GM18867 (cell line): Measurements from ENCODE around the gene MTX3.

Experiments used
- ATAC-seq: cut with Tn5 transposase; IDR thresholded peaks from one replicate; pipeline ENCODE4 v1.9.1; 2021; ENCODE audit warnings: mild to moderate bottlenecking, moderate library complexity; ENCODE audit not compliant: unreplicated experiment

The MTX3 gene

DNA sequence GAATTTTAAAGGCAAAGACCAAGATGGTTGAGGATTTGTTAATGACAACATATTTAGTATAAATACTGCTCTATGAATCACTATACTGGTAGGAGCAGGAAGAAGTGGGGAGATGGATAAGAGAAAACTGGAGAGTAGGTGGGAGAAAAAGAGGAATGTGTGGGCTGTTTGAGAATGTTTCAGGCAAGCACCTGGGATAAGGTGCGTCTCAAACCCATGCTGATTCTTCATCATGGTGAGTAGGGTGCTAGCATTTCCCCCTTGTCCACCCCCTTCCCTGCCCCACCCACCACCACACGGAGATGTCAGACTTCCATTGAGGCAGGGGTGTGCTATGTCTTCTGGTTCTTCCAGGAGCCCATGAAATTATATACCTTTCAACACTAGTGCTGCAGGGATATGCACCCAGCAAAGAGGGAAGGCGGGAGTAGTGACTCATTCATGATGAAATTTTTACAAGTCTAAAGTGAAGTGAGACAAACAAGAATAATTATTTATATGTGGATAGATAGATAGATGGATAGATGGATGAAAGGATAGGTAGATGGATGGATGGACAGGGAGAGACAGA lies 54.3 kb downstream of the MTX3 start:
- no peak for ATAC-seq

DNA sequence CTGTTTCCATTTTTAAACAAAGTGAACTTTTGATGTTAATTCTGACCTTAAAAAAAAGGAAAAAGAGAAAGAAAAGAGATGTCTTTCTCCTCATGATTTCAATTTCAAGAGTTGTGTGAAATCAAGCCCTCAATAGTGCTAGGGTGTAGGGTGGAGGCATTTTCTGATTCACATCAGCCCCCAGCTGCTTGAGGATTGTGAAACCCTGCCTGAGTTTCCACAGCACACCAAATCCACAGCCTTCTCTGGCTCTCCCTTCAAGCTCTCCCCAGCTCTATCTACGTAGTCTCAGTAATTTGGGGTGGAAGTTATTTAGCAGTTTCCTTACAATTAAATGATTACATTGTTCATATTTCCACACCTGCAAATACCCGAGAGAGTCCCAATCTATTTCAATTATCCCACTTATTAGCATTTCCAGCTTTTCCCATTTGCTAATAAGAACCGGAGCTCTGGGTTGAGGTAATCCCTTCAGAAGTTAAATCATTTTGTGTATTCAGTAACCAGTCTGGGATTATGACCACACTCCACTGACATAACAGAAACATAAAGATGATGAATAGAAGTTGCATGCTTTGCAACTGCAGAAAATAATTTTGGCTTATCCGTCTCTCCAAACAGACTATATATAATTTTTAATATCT lies 54.9 kb downstream of the MTX3 start:
- no peak for ATAC-seq

DNA sequence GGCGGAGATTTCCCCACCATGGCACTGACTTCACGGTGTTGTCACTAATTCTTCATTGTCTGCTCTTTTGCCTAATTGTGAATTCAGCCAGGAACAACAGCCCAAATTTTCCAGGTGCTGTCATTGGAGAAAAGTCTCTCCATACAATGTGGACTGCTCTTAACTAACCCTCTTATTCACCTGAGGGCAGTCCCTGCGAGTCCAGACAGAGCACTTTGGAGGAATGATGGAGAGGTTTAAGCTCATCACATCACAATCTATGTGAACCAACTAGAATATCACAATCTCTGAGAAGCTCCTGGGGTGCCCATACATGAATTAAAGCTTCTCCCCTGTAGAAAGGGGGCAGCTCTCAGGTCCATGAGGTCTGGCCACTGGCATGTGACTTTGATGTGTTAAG lies 56.4 kb downstream of the MTX3 start:
- no peak for ATAC-seq

DNA sequence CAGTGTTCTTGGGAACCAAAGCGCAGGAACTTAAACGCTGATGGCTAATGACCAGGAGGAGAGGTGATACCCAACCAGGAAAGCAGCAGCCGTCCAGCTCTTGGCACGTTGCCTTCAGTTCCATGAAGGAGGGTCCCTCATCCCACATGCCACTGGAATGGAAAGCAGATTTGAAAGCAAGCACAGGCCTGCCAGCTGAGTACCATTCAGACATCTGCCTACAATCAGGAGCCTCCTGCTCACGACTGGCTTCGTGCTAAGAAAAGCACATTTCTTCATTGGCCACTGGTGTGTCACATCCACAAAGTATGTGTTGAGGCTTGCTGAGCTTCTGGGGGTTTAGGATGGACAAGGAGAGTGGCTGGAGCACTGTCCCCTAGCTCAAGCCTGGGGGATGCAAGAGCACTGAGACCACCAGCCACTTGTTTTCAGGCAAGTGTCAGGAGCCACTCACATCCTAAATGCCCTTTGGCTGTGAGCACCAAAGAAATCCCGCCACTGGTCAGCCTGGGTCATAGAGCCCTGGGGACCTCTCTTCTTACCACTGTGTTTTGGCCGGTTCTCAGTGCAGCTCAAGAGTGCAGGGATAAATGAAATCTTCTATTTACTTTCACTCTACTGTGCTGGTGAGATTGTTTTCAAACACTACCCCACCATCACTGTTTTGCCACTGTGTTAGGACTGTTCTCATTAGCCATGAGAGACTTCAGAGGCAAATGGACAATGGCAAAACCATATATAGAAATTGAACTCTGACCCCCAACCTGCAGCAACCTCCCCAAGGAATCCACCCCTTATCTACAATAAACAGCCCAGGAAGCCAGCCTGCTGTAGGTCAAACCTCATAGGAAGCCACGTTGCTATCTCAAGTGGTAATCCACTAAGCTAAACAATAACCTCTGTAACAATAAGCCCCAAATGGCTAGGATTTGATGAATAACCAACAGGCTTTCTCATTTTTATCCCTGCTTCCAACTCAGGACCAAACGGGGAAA lies 58.3 kb downstream of the MTX3 start:
- ATAC-seq: no peak

DNA sequence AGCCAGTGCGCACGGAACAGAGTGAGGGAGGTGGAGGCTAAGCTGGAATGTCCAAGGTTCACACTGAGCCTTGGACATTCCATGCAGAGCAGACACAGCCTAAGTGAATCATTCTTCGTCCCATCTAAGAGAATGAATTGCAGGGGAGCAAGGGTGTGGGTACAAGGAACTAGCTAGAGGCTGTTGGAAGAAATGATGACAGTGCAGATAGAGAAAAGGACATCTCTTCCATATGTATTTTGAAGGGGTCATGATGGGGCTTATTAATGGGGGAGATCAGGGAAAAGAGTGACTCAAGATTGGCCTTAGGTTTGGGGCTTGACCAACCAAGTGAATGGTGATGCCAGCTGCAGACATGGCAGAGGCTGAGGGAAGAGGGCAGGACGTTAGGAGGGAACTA lies 59.2 kb downstream of the MTX3 start:
- no peak for ATAC-seq

DNA sequence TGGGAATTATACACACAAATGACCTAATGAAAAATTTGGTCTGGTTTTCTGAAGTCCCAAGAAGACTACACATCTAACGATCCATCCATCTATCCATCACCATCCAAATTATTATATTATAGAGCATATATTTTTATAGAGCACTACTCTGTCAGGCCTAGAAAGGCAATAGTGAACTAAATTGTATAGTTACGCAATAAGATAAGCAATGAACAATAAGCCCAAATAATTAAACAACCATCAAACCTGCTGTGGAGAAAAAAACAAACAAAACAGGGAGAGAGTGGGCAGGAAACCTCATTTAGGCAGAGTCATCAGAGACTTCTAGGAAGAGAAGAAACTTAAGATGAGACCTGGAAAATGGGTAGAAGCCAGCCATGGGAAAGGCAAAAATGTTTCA lies 59.7 kb downstream of the MTX3 start:
- no peak for ATAC-seq

DNA sequence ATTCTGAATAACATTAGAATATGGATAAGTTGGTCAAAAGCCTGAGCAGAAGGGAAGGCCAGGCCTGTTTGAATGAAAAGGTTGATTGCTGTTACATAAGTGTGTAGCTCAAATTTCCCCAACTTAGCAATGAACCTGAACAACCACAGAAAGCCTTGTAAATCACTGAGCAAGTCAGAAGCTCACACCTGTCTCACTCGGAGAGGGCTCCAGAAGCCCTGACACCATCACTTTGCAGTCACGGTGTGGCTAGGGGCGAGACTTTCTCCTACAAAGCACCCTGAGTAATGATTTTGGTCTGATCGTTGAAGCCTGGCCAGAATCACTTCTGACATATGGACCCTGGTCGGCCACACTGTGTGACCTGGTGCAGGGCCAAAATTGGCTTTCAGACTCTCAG lies 62.0 kb downstream of the MTX3 start:
- no peak for ATAC-seq
